GM19240 (cell line): Measurements from ENCODE around the gene RAB3B.

Experiments used
- DNase-seq: peaks from one replicate; pipeline ENCODE4 v3.0.0; 2011; ENCODE audit warnings: low spot score; ENCODE audit not compliant: insufficient read length

Gene RAB3B

GRCh38 chr1:51957618-51958017 lies 32.9 kb downstream of the RAB3B start:
- no peak for DNase-seq

- DNase-seq, result no peak
Observed at GRCh38 chr1:51956528-51957509, 33.7 kb downstream of the RAB3B start.

GRCh38 chr1:51955797-51956527 lies 34.5 kb downstream of the RAB3B start:
- no peak for DNase-seq

- DNase-seq, result no peak
Observed at GRCh38 chr1:51954783-51955182, 35.7 kb downstream of the RAB3B start.

- no peak for DNase-seq
Observed at GRCh38 chr1:51953079-51953478, 37.4 kb downstream of the RAB3B start.

GRCh38 chr1:51952638-51953037 lies 37.9 kb downstream of the RAB3B start:
- DNase-seq, result no peak

GRCh38 chr1:51950701-51951100 lies 39.8 kb downstream of the RAB3B start:
- no peak for DNase-seq

- no peak for DNase-seq
Observed at GRCh38 chr1:51949014-51949702, 41.3 kb downstream of the RAB3B start.

GRCh38 chr1:51948491-51948915 lies 42.0 kb downstream of the RAB3B start:
- no peak for DNase-seq

GRCh38 chr1:51946300-51946699 lies 44.2 kb downstream of the RAB3B start:
- no peak for DNase-seq

GRCh38 chr1:51945591-51945990 lies 44.9 kb downstream of the RAB3B start:
- DNase-seq, result no peak

- no peak for DNase-seq
Observed at GRCh38 chr1:51942281-51942680, 48.2 kb downstream of the RAB3B start.

GRCh38 chr1:51941528-51941927 lies 49.0 kb downstream of the RAB3B start:
- no peak for DNase-seq

- no peak for DNase-seq
Observed at GRCh38 chr1:51937112-51937511, 53.4 kb downstream of the RAB3B start.

GRCh38 chr1:51936531-51936930 lies 54.0 kb downstream of the RAB3B start:
- DNase-seq, result no peak

GRCh38 chr1:51933344-51933743 lies 57.2 kb downstream of the RAB3B start:
- DNase-seq, result no peak

GRCh38 chr1:51930329-51930728 lies 60.2 kb downstream of the RAB3B start:
- DNase-seq, result no peak

GRCh38 chr1:51928896-51929295 lies 61.6 kb downstream of the RAB3B start:
- no peak for DNase-seq

- no peak for DNase-seq
Observed at GRCh38 chr1:51927029-51927428, 63.5 kb downstream of the RAB3B start.

GRCh38 chr1:51926171-51926812 lies 64.2 kb downstream of the RAB3B start:
- no peak for DNase-seq

GRCh38 chr1:51924455-51924854 lies 66.0 kb downstream of the RAB3B start:
- no peak for DNase-seq
